VCaP (cell line): ENCODE data around the gene ZNF711.
"Not testable (repeated sequence)": the region's sequence is repeated elsewhere in the genome, so short reads cannot be mapped to it uniquely, and the experiment has no call there.

Experiments used
- H3K27ac ChIP-seq: fragments of 450-650 bp; 2 replicates; pipeline ENCODE4 v1.5.1; 2017
- CTCF ChIP-seq: fragments of 450-650 bp; conservative IDR thresholded peaks from 2 replicates; pipeline ENCODE4 v1.5.1; 2017; ENCODE audit warnings: mild to moderate bottlenecking, moderate library complexity

Gene ZNF711

GRCh38 chrX:85243155-85243554, 636 bp upstream of the ZNF711 start:
- no peak for TF ChIP-seq CTCF
- H3K27ac ChIP-seq: no peak overlapping the region

GRCh38 chrX:85244450-85245211, 840 bp downstream of the ZNF711 start:
- no peak for TF ChIP-seq CTCF
- H3K27ac ChIP-seq: no peak overlapping the region

GRCh38 chrX:85285286-85285685, 41.5 kb downstream of the ZNF711 start:
- H3K27ac ChIP-seq: not testable (repeated sequence)

- no peak overlapping the region for H3K27ac ChIP-seq
- no peak; the same call in 1 of the 2 replicates for TF ChIP-seq CTCF
Observed at GRCh38 chrX:85288992-85289723, 45.4 kb downstream of the ZNF711 start.

- no peak for TF ChIP-seq CTCF
- no peak overlapping the region for H3K27ac ChIP-seq
Observed at GRCh38 chrX:85303544-85303943, 59.8 kb downstream of the ZNF711 start.

- no peak overlapping the region for H3K27ac ChIP-seq
- TF ChIP-seq CTCF: no peak
Observed at GRCh38 chrX:85309717-85310116, 65.9 kb downstream of the ZNF711 start.

GRCh38 chrX:85311348-85311747, 67.6 kb downstream of the ZNF711 start:
- not testable (repeated sequence) for H3K27ac ChIP-seq
